HepG2 (cell line): Measurements from ENCODE around the gene LSM11.

Experiments used
- CEBPB ChIP-seq: IDR thresholded peaks from 2 replicates; pipeline ENCODE4 v1.6.1; 2011; ENCODE audit warnings: low read depth, low read length, improper control_type of control experiment, borderline replicate concordance
- HMG20A ChIP-seq: IDR thresholded peaks from 2 replicates; pipeline ENCODE4 v1.6.1; 2016; ENCODE audit warnings: borderline replicate concordance
- MXD4 ChIP-seq: IDR thresholded peaks from 2 replicates; pipeline ENCODE4 v1.6.1; 2016; ENCODE audit warnings: mild to moderate bottlenecking, missing biosample characterization, missing genetic modification reagents
- RELA ChIP-seq: sonication (generic); formaldehyde crosslinking; IDR thresholded peaks from 2 replicates; pipeline ENCODE4 v1.4.0; 2020; ENCODE audit warnings: missing genetic modification reagents
- SMC3 ChIP-seq: IDR thresholded peaks from 2 replicates; pipeline ENCODE4 v1.6.1; 2011; ENCODE audit warnings: low read length, improper control_type of control experiment
- SP1 ChIP-seq, 2 experiments: fragments of 450-650 bp in 1 of 2; sonication (generic) in 1 of 2; formaldehyde crosslinking in 1 of 2; IDR thresholded peaks; 2 replicates each; pipeline versions ENCODE4 v1.4.0 to v1.6.1; 2016 to 2020; ENCODE audit warnings: missing genetic modification reagents in 1 of 2
- SRSF1 ChIP-seq: fragments of 200-400 bp; formaldehyde crosslinking; optimal IDR thresholded peaks from 2 replicates; pipeline ENCODE3; 2017; ENCODE audit warnings: mild to moderate bottlenecking, low read depth, low read length, moderate library complexity
- ZBTB7A ChIP-seq: sonication (generic); formaldehyde crosslinking; IDR thresholded peaks from 2 replicates; pipeline ENCODE4 v1.8.0; 2022; ENCODE audit warnings: mild to moderate bottlenecking, missing genetic modification reagents
- ZNF792 ChIP-seq: IDR thresholded peaks from 2 replicates; pipeline ENCODE4 v1.6.1; 2016
- ZNF841 ChIP-seq: sonication (generic); formaldehyde crosslinking; IDR thresholded peaks from 2 replicates; pipeline ENCODE4 v1.8.1; 2023; ENCODE audit warnings: missing genetic modification reagents, borderline replicate concordance
- TF ChIP-seq, protein P1 (sequence below): sonication (generic); formaldehyde crosslinking; IDR thresholded peaks from 2 replicates; pipeline ENCODE4 v1.5.0; 2020; ENCODE audit warnings: mild to moderate bottlenecking, missing genetic modification reagents, moderate library complexity
- TF ChIP-seq, protein P2 (sequence below): IDR thresholded peaks from 2 replicates; pipeline ENCODE4 v1.6.1; 2016; ENCODE audit warnings: low read depth, missing genetic modification reagents, missing compliant biosample characterization

DNA sequence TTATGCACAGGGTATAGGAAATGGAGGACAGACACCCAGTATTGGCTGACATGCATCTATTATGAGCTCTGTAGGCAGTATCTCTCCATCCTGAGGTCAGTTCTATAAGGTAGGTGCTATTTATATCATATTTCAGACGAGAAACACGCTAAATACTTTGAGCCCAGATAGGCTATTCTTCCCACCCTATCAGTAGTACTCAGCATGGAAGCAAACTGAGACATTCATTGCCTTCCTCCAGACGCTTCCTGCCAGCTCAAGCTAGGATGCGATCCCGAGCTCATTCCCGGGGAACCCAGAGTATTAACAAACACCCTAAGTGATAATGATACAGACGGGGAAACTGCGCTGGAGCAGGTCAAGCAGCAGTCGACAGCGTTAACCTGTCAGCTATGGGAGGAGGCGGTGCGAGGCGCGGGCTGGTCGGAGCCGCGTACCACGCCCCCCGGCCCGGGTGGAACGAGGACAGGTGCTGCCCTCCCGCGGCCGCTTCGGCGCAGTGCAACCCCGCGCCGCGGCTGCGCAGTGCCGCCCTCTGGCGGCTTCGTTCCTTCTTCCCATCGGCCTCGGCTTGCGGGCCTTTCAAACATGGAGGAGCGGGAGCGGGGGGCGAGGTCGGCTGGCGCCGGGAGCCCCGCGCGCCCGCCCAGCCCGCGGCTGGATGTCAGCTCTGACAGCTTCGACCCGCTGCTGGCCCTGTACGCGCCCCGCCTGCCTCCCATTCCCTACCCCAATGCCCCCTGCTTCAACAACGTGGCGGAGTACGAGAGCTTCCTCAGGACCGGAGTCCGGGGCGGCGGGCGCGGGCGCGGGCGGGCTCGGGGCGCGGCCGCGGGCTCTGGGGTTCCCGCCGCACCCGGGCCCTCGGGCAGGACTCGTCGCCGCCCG lies at the start of gene LSM11:
- no peak for TF ChIP-seq CEBPB
- peak; percentile 49; the same call in 1 of the 2 replicates for TF ChIP-seq SMC3
- TF ChIP-seq, protein P1, sequence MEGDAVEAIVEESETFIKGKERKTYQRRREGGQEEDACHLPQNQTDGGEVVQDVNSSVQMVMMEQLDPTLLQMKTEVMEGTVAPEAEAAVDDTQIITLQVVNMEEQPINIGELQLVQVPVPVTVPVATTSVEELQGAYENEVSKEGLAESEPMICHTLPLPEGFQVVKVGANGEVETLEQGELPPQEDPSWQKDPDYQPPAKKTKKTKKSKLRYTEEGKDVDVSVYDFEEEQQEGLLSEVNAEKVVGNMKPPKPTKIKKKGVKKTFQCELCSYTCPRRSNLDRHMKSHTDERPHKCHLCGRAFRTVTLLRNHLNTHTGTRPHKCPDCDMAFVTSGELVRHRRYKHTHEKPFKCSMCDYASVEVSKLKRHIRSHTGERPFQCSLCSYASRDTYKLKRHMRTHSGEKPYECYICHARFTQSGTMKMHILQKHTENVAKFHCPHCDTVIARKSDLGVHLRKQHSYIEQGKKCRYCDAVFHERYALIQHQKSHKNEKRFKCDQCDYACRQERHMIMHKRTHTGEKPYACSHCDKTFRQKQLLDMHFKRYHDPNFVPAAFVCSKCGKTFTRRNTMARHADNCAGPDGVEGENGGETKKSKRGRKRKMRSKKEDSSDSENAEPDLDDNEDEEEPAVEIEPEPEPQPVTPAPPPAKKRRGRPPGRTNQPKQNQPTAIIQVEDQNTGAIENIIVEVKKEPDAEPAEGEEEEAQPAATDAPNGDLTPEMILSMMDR, result peak; percentile 98
- TF ChIP-seq, protein P2, sequence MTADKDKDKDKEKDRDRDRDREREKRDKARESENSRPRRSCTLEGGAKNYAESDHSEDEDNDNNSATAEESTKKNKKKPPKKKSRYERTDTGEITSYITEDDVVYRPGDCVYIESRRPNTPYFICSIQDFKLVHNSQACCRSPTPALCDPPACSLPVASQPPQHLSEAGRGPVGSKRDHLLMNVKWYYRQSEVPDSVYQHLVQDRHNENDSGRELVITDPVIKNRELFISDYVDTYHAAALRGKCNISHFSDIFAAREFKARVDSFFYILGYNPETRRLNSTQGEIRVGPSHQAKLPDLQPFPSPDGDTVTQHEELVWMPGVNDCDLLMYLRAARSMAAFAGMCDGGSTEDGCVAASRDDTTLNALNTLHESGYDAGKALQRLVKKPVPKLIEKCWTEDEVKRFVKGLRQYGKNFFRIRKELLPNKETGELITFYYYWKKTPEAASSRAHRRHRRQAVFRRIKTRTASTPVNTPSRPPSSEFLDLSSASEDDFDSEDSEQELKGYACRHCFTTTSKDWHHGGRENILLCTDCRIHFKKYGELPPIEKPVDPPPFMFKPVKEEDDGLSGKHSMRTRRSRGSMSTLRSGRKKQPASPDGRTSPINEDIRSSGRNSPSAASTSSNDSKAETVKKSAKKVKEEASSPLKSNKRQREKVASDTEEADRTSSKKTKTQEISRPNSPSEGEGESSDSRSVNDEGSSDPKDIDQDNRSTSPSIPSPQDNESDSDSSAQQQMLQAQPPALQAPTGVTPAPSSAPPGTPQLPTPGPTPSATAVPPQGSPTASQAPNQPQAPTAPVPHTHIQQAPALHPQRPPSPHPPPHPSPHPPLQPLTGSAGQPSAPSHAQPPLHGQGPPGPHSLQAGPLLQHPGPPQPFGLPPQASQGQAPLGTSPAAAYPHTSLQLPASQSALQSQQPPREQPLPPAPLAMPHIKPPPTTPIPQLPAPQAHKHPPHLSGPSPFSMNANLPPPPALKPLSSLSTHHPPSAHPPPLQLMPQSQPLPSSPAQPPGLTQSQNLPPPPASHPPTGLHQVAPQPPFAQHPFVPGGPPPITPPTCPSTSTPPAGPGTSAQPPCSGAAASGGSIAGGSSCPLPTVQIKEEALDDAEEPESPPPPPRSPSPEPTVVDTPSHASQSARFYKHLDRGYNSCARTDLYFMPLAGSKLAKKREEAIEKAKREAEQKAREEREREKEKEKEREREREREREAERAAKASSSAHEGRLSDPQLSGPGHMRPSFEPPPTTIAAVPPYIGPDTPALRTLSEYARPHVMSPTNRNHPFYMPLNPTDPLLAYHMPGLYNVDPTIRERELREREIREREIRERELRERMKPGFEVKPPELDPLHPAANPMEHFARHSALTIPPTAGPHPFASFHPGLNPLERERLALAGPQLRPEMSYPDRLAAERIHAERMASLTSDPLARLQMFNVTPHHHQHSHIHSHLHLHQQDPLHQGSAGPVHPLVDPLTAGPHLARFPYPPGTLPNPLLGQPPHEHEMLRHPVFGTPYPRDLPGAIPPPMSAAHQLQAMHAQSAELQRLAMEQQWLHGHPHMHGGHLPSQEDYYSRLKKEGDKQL (CRISPR knock-in tag), result 0 out of 2 replicates have a peak, but pooled peaks have one; percentile 37
- TF ChIP-seq MXD4 (CRISPR knock-in tag), result no peak; the same call in 1 of the 2 replicates
- TF ChIP-seq SP1 (IDR thresholded peaks at IDR 0.05), result no peak
- TF ChIP-seq SP1 (CRISPR knock-in tag; IDR thresholded peaks at IDR 0.05), result peak; percentile 44; the same call in 1 of the 2 replicates
- no peak for TF ChIP-seq ZBTB7A
- TF ChIP-seq SRSF1, result peak; percentile 46
- peak; percentile 73; the same call in 1 of the 2 replicates for TF ChIP-seq RELA (CRISPR knock-in tag)
- TF ChIP-seq ZNF841 (CRISPR knock-in tag), result no peak; the same call in 1 of the 2 replicates
- peak; percentile 54; the same call in 1 of the 2 replicates for TF ChIP-seq ZNF792 (CRISPR knock-in tag)
- no peak for TF ChIP-seq HMG20A (CRISPR knock-in tag)
